Liver (tissue), 9 donors: ENCODE results near the gene RHEX. TPM values are rescaled to one million over a fixed set of nuclear protein-coding genes. Genes with fewer than 3 reads are reported as not detected.

Source experiments
- DNase-seq: peaks from one replicate; pipeline ENCODE4 v3.0.0-alpha.2; 2017; ENCODE audit warnings: low spot score
- H3K27ac ChIP-seq, 2 donors: one replicate each; pipeline ENCODE4 v1.7.0; 2013; ENCODE audit warnings: inconsistent platforms in 2 of 2, low read length in 2 of 2, control low read depth in 1 of 2, low read depth in 1 of 2, mild to moderate bottlenecking in 1 of 2
- H3K27me3 ChIP-seq, 4 donors: one replicate each; pipeline versions ENCODE4 v1.6.1 to v1.7.0; 2013; ENCODE audit warnings: low read length in 3 of 4, inconsistent platforms in 1 of 4, mild to moderate bottlenecking in 1 of 4, moderate library complexity in 1 of 4; ENCODE audit not compliant: control insufficient read depth in 4 of 4, insufficient read depth in 4 of 4
- H3K36me3 ChIP-seq, 4 donors: one replicate each; pipeline versions ENCODE4 v1.6.1 to v1.7.0; 2013; ENCODE audit warnings: low read length in 3 of 4, mild to moderate bottlenecking in 3 of 4, low read depth in 1 of 4, moderate library complexity in 1 of 4; ENCODE audit not compliant: control insufficient read depth in 4 of 4, insufficient read depth in 3 of 4
- H3K4me1 ChIP-seq, 4 donors: one replicate each; pipeline versions ENCODE4 v1.6.1 to v1.7.0; 2013; ENCODE audit warnings: low read length in 3 of 4, mild to moderate bottlenecking in 3 of 4, moderate library complexity in 1 of 4; ENCODE audit not compliant: control insufficient read depth in 4 of 4, insufficient read depth in 4 of 4
- H3K4me3 ChIP-seq, 3 donors: one replicate each; pipeline versions ENCODE4 v1.6.1 to v1.7.0; 2013; ENCODE audit warnings: low read length in 3 of 3, control low read depth in 1 of 3, low read depth in 1 of 3, mild to moderate bottlenecking in 1 of 3
- H3K9ac ChIP-seq, 2 donors: one replicate each; pipeline ENCODE4 v1.7.0; 2013; ENCODE audit warnings: low read length in 2 of 2, mild to moderate bottlenecking in 2 of 2, moderate library complexity in 2 of 2, control low read depth in 1 of 2, low read depth in 1 of 2
- H3K9me3 ChIP-seq, 4 donors: one replicate each; pipeline versions ENCODE4 v1.6.1 to v1.7.0; 2013; ENCODE audit warnings: low read length in 3 of 4; ENCODE audit not compliant: control insufficient read depth in 4 of 4
- ATF3 ChIP-seq: IDR thresholded peaks from 2 replicates; pipeline ENCODE4 v1.6.1; 2016; ENCODE audit warnings: antibody characterized with exemption
- CTCF ChIP-seq: fragments of 150-350 bp; IDR thresholded peaks from 2 replicates; pipeline ENCODE4 v1.5.1; 2017; ENCODE audit warnings: improper control_type of control experiment, low read depth, low read length; ENCODE audit not compliant: missing input control
- EGR1 ChIP-seq, 2 donors: IDR thresholded peaks; 2 replicates each; pipeline ENCODE4 v1.6.1; 2016 to 2018; ENCODE audit warnings: antibody characterized with exemption in 2 of 2, low read depth in 2 of 2
- FOXA1 ChIP-seq: IDR thresholded peaks from 2 replicates; pipeline ENCODE4 v1.6.1; 2016; ENCODE audit warnings: antibody characterized with exemption
- FOXA2 ChIP-seq: IDR thresholded peaks from 2 replicates; pipeline ENCODE4 v1.6.1; 2016; ENCODE audit warnings: antibody characterized with exemption
- GABPA ChIP-seq, 2 donors: IDR thresholded peaks in 1 of 2; conservative IDR thresholded peaks in 1 of 2; 2 replicates each; pipeline ENCODE4 v1.6.1; 2016; ENCODE audit warnings: antibody characterized with exemption in 2 of 2, mild to moderate bottlenecking in 1 of 2, moderate library complexity in 1 of 2
- HNF4A ChIP-seq, 2 donors: conservative IDR thresholded peaks; 2 replicates each; pipeline ENCODE4 v1.6.1; 2016; ENCODE audit warnings: antibody characterized with exemption in 2 of 2, mild to moderate bottlenecking in 2 of 2
- HNF4G ChIP-seq: IDR thresholded peaks from 2 replicates; pipeline ENCODE4 v1.6.1; 2016; ENCODE audit warnings: antibody characterized with exemption
- JUND ChIP-seq, 2 donors: IDR thresholded peaks; 2 replicates each; pipeline ENCODE4 v1.6.1; 2016; ENCODE audit warnings: antibody characterized with exemption in 2 of 2
- MAX ChIP-seq: IDR thresholded peaks from 2 replicates; pipeline ENCODE4 v1.6.1; 2016; ENCODE audit warnings: antibody characterized with exemption
- NR2F2 ChIP-seq: IDR thresholded peaks from 2 replicates; pipeline ENCODE4 v1.6.1; 2016; ENCODE audit warnings: antibody characterized with exemption
- RAD21 ChIP-seq, 2 donors: IDR thresholded peaks; 2 replicates each; pipeline ENCODE4 v1.6.1; 2016; ENCODE audit warnings: antibody characterized with exemption in 2 of 2, mild to moderate bottlenecking in 2 of 2
- REST ChIP-seq: IDR thresholded peaks from 2 replicates; pipeline ENCODE4 v1.6.1; 2016; ENCODE audit warnings: antibody characterized with exemption, mild to moderate bottlenecking
- RXRA ChIP-seq, 2 donors: IDR thresholded peaks; 2 replicates each; pipeline ENCODE4 v1.6.1; 2017 to 2018; ENCODE audit warnings: antibody characterized with exemption in 2 of 2, mild to moderate bottlenecking in 1 of 2
- SP1 ChIP-seq: IDR thresholded peaks from 2 replicates; pipeline ENCODE4 v1.6.1; 2018; ENCODE audit warnings: antibody characterized with exemption, mild to moderate bottlenecking
- TAF1 ChIP-seq: conservative IDR thresholded peaks from 2 replicates; pipeline ENCODE4 v1.6.1; 2016; ENCODE audit warnings: antibody characterized with exemption, mild to moderate bottlenecking
- YY1 ChIP-seq: IDR thresholded peaks from 2 replicates; pipeline ENCODE4 v1.6.1; 2016; ENCODE audit warnings: antibody characterized with exemption, mild to moderate bottlenecking
- ZBTB33 ChIP-seq: IDR thresholded peaks from 2 replicates; pipeline ENCODE4 v1.6.1; 2016; ENCODE audit warnings: antibody characterized with exemption
- WGBS: extraction: QIAGEN DNeasy Blood & Tissue Kit; methylation state at CpG from one replicate; pipeline ENCODE4 v1.1.7; 2013; 5-methylcytosine and 5-hydroxymethylcytosine counted together
- polyA plus RNA-seq, 2 donors: library from polyadenylated mRNA; stranded (reverse) in 1 of 2; unstranded in 1 of 2; fragments of 200-250 nt in 1 of 2; fragments of >200 nt in 1 of 2; fragmentation: Nextera tagmentation in 1 of 2; extraction: Ambion mirVana in 1 of 2; gene quantifications; one replicate each; pipeline versions ENCODE4 v1.2.1 to v1.2.3, GENCODE V29; 2013 to 2015
- total RNA-seq, 2 donors: library from RNA; depleted of rRNA; stranded (reverse); fragments of >200 nt; gene quantifications; one replicate each; pipeline ENCODE4 v1.2.3, GENCODE V29; 2014
- donor health status: healthy.
- donor health status: healthy.
- donor health status: healthy.
- donor health status: healthy.
- donor health status: healthy.

The RHEX gene
- total and polyA plus RNA-seq, 4 donors: 0.15 to 2.8 (median 0.47) TPM

GRCh38 chr1:206103979-206104378 lies 51.0 kb downstream of the RHEX start:
- 95% methylated on average over 10 of the region's 10 CpGs for WGBS
- TF ChIP-seq SP1 (no peak), RAD21 (IDR thresholded peaks at IDR 0.05) (no peak), CTCF (no peak), ATF3 (no peak), FOXA2 (no peak), EGR1 (IDR thresholded peaks at IDR 0.05; ENCODE audit: low read depth in 2 of 2) (no peak), YY1 (no peak), REST (no peak), MAX (no peak), JUND (IDR thresholded peaks at IDR 0.05) (no peak), TAF1 (no peak), FOXA1 (no peak), GABPA (IDR thresholded peaks at IDR 0.05 in 1 of 2, conservative IDR thresholded peaks at IDR 0.05 in 1 of 2) (no peak), HNF4G (no peak), NR2F2 (no peak), ZBTB33 (no peak), RXRA (IDR thresholded peaks at IDR 0.05) (no peak), HNF4A (conservative IDR thresholded peaks at IDR 0.05) (no peak)

More at GRCh38 chr1:206103979-206104378, 51.0 kb downstream of the RHEX start:
- Histone ChIP-seq H3K27ac (no peak overlapping the region), H3K9me3 (no peaks in the 10 kb centered on the region), H3K4me3 (no peak overlapping the region), H3K9ac (no peak overlapping the region), H3K36me3 (no peaks in the 10 kb centered on the region), H3K27me3 (no peaks in the 10 kb centered on the region), H3K4me1 (peaks cover 0 to 2% (median 0%) of the 10 kb centered on the region in 4 donors)
- no peak for DNase-seq
